ENCODE data around the gene VSTM2L. TPM values are rescaled to one million over a fixed set of nuclear protein-coding genes. Genes with fewer than 3 reads are reported as not detected.

Gene VSTM2L
- total RNA-seq, 3 donors from 2014 or later (not counting 1 experiment from before 2014, with no cell fraction given) = 0.18 TPM; not detected in 2

DNA sequence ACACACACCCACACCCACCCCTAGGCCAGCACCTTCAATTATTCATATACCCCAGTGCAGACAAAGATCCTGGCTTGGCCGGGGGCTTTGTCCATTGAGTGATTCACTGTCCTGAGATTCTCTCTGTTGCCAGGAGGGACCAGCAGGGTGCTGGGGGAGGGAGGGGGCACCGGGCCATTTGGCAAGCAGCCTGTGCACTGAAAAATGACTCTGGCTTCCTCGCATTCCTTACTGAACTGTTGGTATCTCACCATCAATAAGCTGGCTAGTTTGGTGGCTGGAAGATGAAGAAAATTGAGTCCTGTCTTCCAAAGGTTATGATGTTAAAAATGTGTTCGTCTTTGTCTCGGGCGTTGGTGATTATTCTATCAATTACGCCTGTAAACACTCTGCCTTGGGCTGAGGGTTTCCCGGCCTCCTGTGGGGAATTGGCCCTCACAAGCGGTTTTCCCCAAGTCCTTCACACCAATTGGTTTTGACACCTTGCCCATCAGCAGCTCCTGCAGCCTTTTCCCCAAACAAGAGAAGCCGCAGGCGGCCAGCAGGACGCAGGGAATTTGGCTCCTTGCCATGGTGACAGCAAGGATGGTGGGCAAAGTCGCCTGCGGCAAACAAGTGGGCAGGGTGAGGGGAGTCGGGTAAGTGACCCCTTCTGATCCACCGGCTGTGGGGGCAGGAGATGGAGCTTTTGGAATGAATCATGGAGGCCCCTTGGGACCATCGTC, 4.9 kb downstream of the VSTM2L start:
- H3K27me3 ChIP-seq (ENCODE audit: control insufficient read depth, insufficient read depth, low read length) = peaks cover 6% of the 10 kb centered on the region
- Mint-ChIP-seq H3K4me3 (no peak overlapping the region), H3K27ac (no peak overlapping the region), H3K9me3 (no peaks in the 10 kb centered on the region), H3K27me3 (ENCODE audit: low read depth in 2 of 2) (peaks cover 38 to 66% of the 10 kb centered on the region in 2 donors), H3K4me1 (peaks cover 7 to 19% of the 10 kb centered on the region in 2 donors), H3K36me3 (peaks cover 7% of the 10 kb centered on the region)
- TF ChIP-seq, protein P1, sequence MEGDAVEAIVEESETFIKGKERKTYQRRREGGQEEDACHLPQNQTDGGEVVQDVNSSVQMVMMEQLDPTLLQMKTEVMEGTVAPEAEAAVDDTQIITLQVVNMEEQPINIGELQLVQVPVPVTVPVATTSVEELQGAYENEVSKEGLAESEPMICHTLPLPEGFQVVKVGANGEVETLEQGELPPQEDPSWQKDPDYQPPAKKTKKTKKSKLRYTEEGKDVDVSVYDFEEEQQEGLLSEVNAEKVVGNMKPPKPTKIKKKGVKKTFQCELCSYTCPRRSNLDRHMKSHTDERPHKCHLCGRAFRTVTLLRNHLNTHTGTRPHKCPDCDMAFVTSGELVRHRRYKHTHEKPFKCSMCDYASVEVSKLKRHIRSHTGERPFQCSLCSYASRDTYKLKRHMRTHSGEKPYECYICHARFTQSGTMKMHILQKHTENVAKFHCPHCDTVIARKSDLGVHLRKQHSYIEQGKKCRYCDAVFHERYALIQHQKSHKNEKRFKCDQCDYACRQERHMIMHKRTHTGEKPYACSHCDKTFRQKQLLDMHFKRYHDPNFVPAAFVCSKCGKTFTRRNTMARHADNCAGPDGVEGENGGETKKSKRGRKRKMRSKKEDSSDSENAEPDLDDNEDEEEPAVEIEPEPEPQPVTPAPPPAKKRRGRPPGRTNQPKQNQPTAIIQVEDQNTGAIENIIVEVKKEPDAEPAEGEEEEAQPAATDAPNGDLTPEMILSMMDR (IDR thresholded peaks at IDR 0.05) = no peak
- no peaks in the 10 kb centered on the region for H3K36me3 ChIP-seq (ENCODE audit: control insufficient read depth, insufficient read depth, low read length)
- H3K27ac ChIP-seq (ENCODE audit: low read length) = no peak overlapping the region
- DNase-seq (no peak), ATAC-seq (no peak)
- intact Hi-C loops (cut with micrococcal nuclease) = no loop called here
- no peaks in the 10 kb centered on the region for H3K9me3 ChIP-seq (ENCODE audit: control insufficient read depth, insufficient read depth, low read length)
- no peak overlapping the region for H3K4me3 ChIP-seq (ENCODE audit: low read length)
- no peaks in the 10 kb centered on the region for H3K4me1 ChIP-seq (ENCODE audit: control insufficient read depth, insufficient read depth, low read length)
- WGBS (ENCODE audit: insufficient coverage) = 58% methylated on average over 17 of the region's 17 CpGs

DNA sequence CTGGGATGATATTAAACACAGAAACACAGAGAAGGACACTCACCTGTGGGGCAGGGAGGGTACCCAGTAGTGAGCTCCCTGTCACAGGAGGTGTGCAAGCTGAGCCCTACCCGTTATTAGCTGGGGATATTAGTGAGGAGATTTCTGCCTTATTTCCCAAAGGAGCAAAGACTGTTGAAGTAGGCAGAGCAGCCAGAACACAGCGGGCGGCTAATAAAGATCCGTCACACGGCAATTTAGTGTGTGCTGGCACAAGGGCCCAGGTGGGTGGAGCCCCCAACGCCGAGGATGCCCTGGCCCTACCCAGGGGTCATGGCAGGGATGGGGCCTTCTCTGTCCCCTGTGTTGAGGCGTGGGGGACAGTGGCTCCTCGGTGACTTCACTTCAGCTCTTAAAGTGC, 8.3 kb downstream of the VSTM2L start:
- no peaks in the 10 kb centered on the region for H3K9me3 Mint-ChIP-seq
- H3K36me3 ChIP-seq (ENCODE audit: control insufficient read depth, insufficient read depth, low read length) = no peaks in the 10 kb centered on the region
- intact Hi-C loops (cut with micrococcal nuclease) = no loop called here
- no peak overlapping the region for H3K4me3 ChIP-seq (ENCODE audit: low read length)
- DNase-seq (no peak), ATAC-seq (no peak)
- WGBS (ENCODE audit: insufficient coverage) = 76% methylated on average over 7 of the region's 9 CpGs
- no peaks in the 10 kb centered on the region for H3K9me3 ChIP-seq (ENCODE audit: control insufficient read depth, insufficient read depth, low read length)
- no peak overlapping the region for H3K27ac ChIP-seq (ENCODE audit: low read length)
- peaks cover 29 to 56% of the 10 kb centered on the region in 2 donors for H3K27me3 Mint-ChIP-seq (ENCODE audit: low read depth in 2 of 2)
- TF ChIP-seq, protein P1 (IDR thresholded peaks at IDR 0.05) = no peak
- no peaks in the 10 kb centered on the region for H3K36me3 Mint-ChIP-seq
- H3K4me1 ChIP-seq (ENCODE audit: control insufficient read depth, insufficient read depth, low read length) = peaks cover 13% of the 10 kb centered on the region
- H3K27me3 ChIP-seq (ENCODE audit: control insufficient read depth, insufficient read depth, low read length) = peaks cover 9% of the 10 kb centered on the region
- H3K27ac Mint-ChIP-seq = no peak overlapping the region
- peaks cover 13 to 40% of the 10 kb centered on the region in 2 donors for H3K4me1 Mint-ChIP-seq
- no peak overlapping the region for H3K4me3 Mint-ChIP-seq

DNA sequence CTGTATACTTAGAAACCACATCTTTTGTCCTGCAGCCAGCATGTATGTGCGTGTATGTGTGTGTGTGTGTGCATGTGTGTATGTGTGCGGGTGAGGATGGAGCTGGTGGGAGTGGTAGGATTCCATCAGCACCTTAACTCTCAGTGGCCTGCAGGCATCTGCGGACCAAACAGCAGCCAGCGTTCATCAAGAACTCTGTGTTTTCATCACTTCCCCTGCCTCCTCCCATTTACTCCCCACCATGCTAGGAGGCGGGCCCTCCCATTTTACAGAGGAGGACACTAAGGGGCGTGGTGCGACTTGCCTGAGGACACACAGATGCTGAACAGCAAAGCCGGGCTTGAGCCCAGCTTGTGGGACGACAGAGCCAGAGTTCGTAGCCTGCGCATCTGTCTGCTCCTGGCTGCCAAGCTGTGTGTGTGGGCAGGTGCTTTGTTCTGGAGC, 8.9 kb downstream of the VSTM2L start:
- H3K4me1 Mint-ChIP-seq = peaks cover 19 to 46% of the 10 kb centered on the region in 2 donors
- peak overlapping the region in 1 of 2 donors; percentile 52 for H3K27ac Mint-ChIP-seq
- DNase-seq (no peak), ATAC-seq (no peak)
- H3K4me3 Mint-ChIP-seq = no peak overlapping the region
- Histone ChIP-seq H3K4me3 (ENCODE audit: low read length) (no peak overlapping the region), H3K4me1 (ENCODE audit: control insufficient read depth, insufficient read depth, low read length) (peaks cover 13% of the 10 kb centered on the region), H3K36me3 (ENCODE audit: control insufficient read depth, insufficient read depth, low read length) (no peaks in the 10 kb centered on the region), H3K27ac (ENCODE audit: low read length) (no peak overlapping the region), H3K9me3 (ENCODE audit: control insufficient read depth, insufficient read depth, low read length) (no peaks in the 10 kb centered on the region), H3K27me3 (ENCODE audit: control insufficient read depth, insufficient read depth, low read length) (peaks cover 10% of the 10 kb centered on the region)
- H3K36me3 Mint-ChIP-seq = no peaks in the 10 kb centered on the region
- TF ChIP-seq, protein P1 (IDR thresholded peaks at IDR 0.05) = no peak
- no peaks in the 10 kb centered on the region for H3K9me3 Mint-ChIP-seq
- H3K27me3 Mint-ChIP-seq (ENCODE audit: low read depth in 2 of 2) = peaks cover 28 to 58% of the 10 kb centered on the region in 2 donors
- intact Hi-C loops (cut with micrococcal nuclease) = no loop called here
- 54% methylated on average over 10 of the region's 11 CpGs for WGBS (ENCODE audit: insufficient coverage)
